HepG2 (cell line): ENCODE measurements around the gene GIMAP8. TPM values are rescaled to one million over a fixed set of nuclear protein-coding genes. Genes with fewer than 3 reads are reported as not detected.
A peak's percentile ranks its signal among the peaks of the same experiment; 100 is the strongest.

ENCODE experiments used
- ATAC-seq: fragments of 200-7000 bp; cut with Tn5 transposase; 3 replicates; pipeline ENCODE4 v1.9.1; 2020; ENCODE audit warnings: mild to moderate bottlenecking, moderate library complexity
- BruUV-seq: library from RNA; stranded (reverse); fragments of 400-500 nt; replicated peaks from 2 replicates; lab custom pipeline; 2021; lab: Mats Ljungman, UMichigan
- CTCF ChIA-PET: fragments of 300-600 bp; formaldehyde crosslinking; extraction: SDS; loops from one replicate; lab custom pipeline; 2021; ENCODE audit warnings: low total read pairs, inconsistent platforms, low intra/inter-chr PET ratio; lab: Yijun Ruan, JAX
- POLR2A ChIA-PET: fragments of 350-600 bp; sonication (Branson Sonifier 250); formaldehyde crosslinking; loops from one replicate; lab custom pipeline; 2020; ENCODE audit warnings: antibody characterized with exemption, inconsistent platforms; lab: Yijun Ruan, JAX
- DNase-seq: peaks from one replicate; pipeline ENCODE4 v3.0.0-alpha.2; 2015; ENCODE audit warnings: low spot score
- FAIRE-seq: peaks from 3 replicates; lab custom pipeline; 2011; peaks lifted over from hg19 to GRCh38; lab: Jason Lieb, UNC
- H2AFZ ChIP-seq: one replicate; pipeline ENCODE4 v1.6.1; 2011; ENCODE audit warnings: low read length, inconsistent platforms
- H3K27ac ChIP-seq: fragments of 300-600 bp; 3 replicates; pipeline ENCODE4 v1.8.0; 2011; ENCODE audit warnings: mixed run types, mild to moderate bottlenecking, mixed read lengths, low read length, inconsistent platforms; ENCODE audit not compliant: insufficient read depth; ENCODE audit errors: extremely low read length
- H3K27me3 ChIP-seq, 2 experiments: fragments of 200-600 bp in 1 of 2; 2 replicates in 1 of 2; 3 replicates in 1 of 2; pipeline versions ENCODE4 v1.6.0 to v1.8.0; 2011; ENCODE audit warnings: low read length in 2 of 2, mild to moderate bottlenecking in 2 of 2, moderate library complexity in 2 of 2, inconsistent platforms in 1 of 2; ENCODE audit not compliant: insufficient read depth in 2 of 2, control insufficient read depth in 1 of 2
- H3K36me3 ChIP-seq, 2 experiments: fragments of 200-600 bp in 1 of 2; replicated peaks in 1 of 2; 2 replicates in 1 of 2; 3 replicates in 1 of 2; pipeline versions ENCODE4 v1.5.1 to v1.8.0; 2011; ENCODE audit warnings: low read length in 2 of 2, inconsistent platforms in 1 of 2; ENCODE audit not compliant: insufficient read depth in 2 of 2, control insufficient read depth in 1 of 2
- H3K4me1 ChIP-seq: 2 replicates; pipeline ENCODE4 v1.5.1; 2012; ENCODE audit warnings: low read length, inconsistent platforms; ENCODE audit not compliant: insufficient read depth
- H3K4me2 ChIP-seq: 2 replicates; pipeline ENCODE4 v1.6.0; 2011; ENCODE audit warnings: low read depth, low read length, inconsistent platforms
- H3K4me3 ChIP-seq, 3 experiments: fragments of 200-600 bp in 1 of 3; sonication (generic), shearing (Covaris generic) in 1 of 3; replicated peaks in 1 of 3; 2 replicates each; pipeline ENCODE4 v1.5.1; 2011 to 2016; ENCODE audit warnings: low read length in 3 of 3, inconsistent platforms in 2 of 3, low read depth in 2 of 3, mild to moderate bottlenecking in 2 of 3, control low read depth in 1 of 3, mixed read lengths in 1 of 3; ENCODE audit not compliant: insufficient read depth in 1 of 3
- H3K79me2 ChIP-seq: one replicate; pipeline ENCODE4 v1.6.1; 2011; ENCODE audit warnings: low read length, inconsistent platforms; ENCODE audit not compliant: insufficient read depth
- H3K9ac ChIP-seq: 2 replicates; pipeline ENCODE4 v1.6.0; 2011; ENCODE audit warnings: mild to moderate bottlenecking, low read depth, low read length, inconsistent platforms; ENCODE audit not compliant: insufficient read depth
- H3K9me3 ChIP-seq: 2 replicates; pipeline ENCODE4 v1.5.1; 2012; ENCODE audit warnings: mild to moderate bottlenecking, low read length
- H4K20me1 ChIP-seq: 2 replicates; pipeline ENCODE4 v1.6.0; 2011; ENCODE audit warnings: inconsistent platforms, mild to moderate bottlenecking, low read length, moderate library complexity; ENCODE audit not compliant: insufficient read depth
- MYC ChIP-seq: sonication (generic); formaldehyde crosslinking; IDR thresholded peaks from 2 replicates; pipeline ENCODE4 v1.9.0; 2021; ENCODE audit warnings: missing genetic modification reagents, borderline replicate concordance
- ZNF703 ChIP-seq: sonication (generic); formaldehyde crosslinking; IDR thresholded peaks from 2 replicates; pipeline ENCODE4 v1.5.1; 2020; ENCODE audit warnings: missing genetic modification reagents, mild to moderate bottlenecking, moderate library complexity, borderline replicate concordance
- WGBS: methylation state at CpG from one replicate; pipeline ENCODE4 v1.1.6; 2017; ENCODE audit warnings: low lambda C conversion rate; 5-methylcytosine and 5-hydroxymethylcytosine counted together
- in situ Hi-C: cut with HindIII; loops from 2 replicates; pipeline ENCODE4 v1.10.0; 2017; ENCODE audit warnings: low pct_unique_long_range_greater_than_20kb; ENCODE audit not compliant: extremely low pct_ligation_motif_present
- intact Hi-C: fragments of 100-400 bp; cut with micrococcal nuclease; formaldehyde crosslinking; loops from one replicate; pipeline ENCODE4 v1.10.0; 2022; ENCODE audit not compliant: unreplicated experiment
- polyA plus RNA-seq, 8 experiments: library from polyadenylated mRNA; depleted of rRNA in 3 of 8; stranded (reverse) in 7 of 8; unstranded in 1 of 8; fragments of >200 nt; fragmentation: Illumina TruSeq in 4 of 8; extraction: Trizol in 4 of 8; gene quantifications; 2 replicates each; pipeline versions ENCODE4 v1.2.1 to v1.2.3, GENCODE V29; 2011 to 2016; ENCODE audit warnings: low read depth in 4 of 8, missing spikeins in 1 of 8, mixed read lengths in 1 of 8; ENCODE audit not compliant: insufficient read depth in 1 of 8
- total RNA-seq, 5 experiments: library from RNA; depleted of rRNA; stranded (reverse); fragments of >200 nt; fragmentation: Illumina TruSeq; extraction: Trizol; gene quantifications; 2 replicates each; pipeline ENCODE4 v1.2.3, GENCODE V29; 2016; ENCODE audit warnings: low read depth in 1 of 5
- TF ChIP-seq, protein P1 (sequence below): sonication (generic); formaldehyde crosslinking; IDR thresholded peaks from 2 replicates; pipeline ENCODE4 v1.5.0; 2020; ENCODE audit warnings: mild to moderate bottlenecking, missing genetic modification reagents, moderate library complexity
- TF ChIP-seq, protein P2 (sequence below): sonication (generic); formaldehyde crosslinking; IDR thresholded peaks from 2 replicates; pipeline ENCODE4 v1.4.0; 2020; ENCODE audit warnings: missing genetic modification reagents

GIMAP8 gene
- total and polyA plus RNA-seq, 2 of the 13 experiments (the other 11 are each of a cell fraction or from before 2014, with no cell fraction given), result not detected

DNA sequence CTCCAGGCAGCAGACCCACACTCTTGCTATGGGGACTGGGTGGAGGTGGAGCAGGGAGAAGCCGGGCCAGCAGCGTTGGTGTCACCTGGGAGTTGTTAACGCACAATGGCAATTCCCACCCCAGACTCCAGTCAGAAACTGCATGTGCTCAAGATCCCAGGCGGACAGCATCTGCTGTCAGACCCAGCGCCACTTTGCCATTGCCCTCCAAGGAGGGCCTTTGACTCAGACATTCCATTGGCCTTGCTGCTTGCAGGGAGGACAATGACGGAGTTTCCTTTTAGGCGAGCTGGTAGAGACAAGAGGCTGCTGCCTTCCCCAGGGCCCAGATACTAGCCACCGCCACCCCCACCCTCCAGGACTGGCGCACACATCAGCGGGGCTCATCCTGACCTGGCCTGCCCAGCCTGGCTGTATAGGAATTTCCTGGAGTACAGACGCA, 36.8 kb upstream of the GIMAP8 start:
- 100% methylated on average over 3 of the region's 11 CpGs for WGBS
- H2AFZ ChIP-seq, result no peak overlapping the region
- H3K4me2 ChIP-seq, result no peak overlapping the region
- POLR2A ChIA-PET, result no interaction called here
- H3K27me3 ChIP-seq, result no peaks in the 10 kb centered on the region
- no peaks in the 10 kb centered on the region for H3K79me2 ChIP-seq
- TF ChIP-seq MYC (CRISPR knock-in tag), result no peak
- TF ChIP-seq, protein P1, sequence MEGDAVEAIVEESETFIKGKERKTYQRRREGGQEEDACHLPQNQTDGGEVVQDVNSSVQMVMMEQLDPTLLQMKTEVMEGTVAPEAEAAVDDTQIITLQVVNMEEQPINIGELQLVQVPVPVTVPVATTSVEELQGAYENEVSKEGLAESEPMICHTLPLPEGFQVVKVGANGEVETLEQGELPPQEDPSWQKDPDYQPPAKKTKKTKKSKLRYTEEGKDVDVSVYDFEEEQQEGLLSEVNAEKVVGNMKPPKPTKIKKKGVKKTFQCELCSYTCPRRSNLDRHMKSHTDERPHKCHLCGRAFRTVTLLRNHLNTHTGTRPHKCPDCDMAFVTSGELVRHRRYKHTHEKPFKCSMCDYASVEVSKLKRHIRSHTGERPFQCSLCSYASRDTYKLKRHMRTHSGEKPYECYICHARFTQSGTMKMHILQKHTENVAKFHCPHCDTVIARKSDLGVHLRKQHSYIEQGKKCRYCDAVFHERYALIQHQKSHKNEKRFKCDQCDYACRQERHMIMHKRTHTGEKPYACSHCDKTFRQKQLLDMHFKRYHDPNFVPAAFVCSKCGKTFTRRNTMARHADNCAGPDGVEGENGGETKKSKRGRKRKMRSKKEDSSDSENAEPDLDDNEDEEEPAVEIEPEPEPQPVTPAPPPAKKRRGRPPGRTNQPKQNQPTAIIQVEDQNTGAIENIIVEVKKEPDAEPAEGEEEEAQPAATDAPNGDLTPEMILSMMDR (CRISPR knock-in tag), result no peak
- no peak for TF ChIP-seq ZNF703
- TF ChIP-seq, protein P2, sequence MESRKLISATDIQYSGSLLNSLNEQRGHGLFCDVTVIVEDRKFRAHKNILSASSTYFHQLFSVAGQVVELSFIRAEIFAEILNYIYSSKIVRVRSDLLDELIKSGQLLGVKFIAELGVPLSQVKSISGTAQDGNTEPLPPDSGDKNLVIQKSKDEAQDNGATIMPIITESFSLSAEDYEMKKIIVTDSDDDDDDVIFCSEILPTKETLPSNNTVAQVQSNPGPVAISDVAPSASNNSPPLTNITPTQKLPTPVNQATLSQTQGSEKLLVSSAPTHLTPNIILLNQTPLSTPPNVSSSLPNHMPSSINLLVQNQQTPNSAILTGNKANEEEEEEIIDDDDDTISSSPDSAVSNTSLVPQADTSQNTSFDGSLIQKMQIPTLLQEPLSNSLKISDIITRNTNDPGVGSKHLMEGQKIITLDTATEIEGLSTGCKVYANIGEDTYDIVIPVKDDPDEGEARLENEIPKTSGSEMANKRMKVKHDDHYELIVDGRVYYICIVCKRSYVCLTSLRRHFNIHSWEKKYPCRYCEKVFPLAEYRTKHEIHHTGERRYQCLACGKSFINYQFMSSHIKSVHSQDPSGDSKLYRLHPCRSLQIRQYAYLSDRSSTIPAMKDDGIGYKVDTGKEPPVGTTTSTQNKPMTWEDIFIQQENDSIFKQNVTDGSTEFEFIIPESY (CRISPR knock-in tag), result peak; percentile 68; the same call in 1 of the 2 replicates
- BruUV-seq, result no TSS peak
- DNase-seq (no peak), FAIRE-seq (no peak), ATAC-seq (no peak)
- no peaks in the 10 kb centered on the region for H3K9me3 ChIP-seq
- CTCF ChIA-PET, result no interaction called here
- in situ Hi-C loops (no loop called here), intact Hi-C loops (no loop called here)
- 0 out of 2 replicates have a peak, but pooled peaks cover 2% of the 10 kb centered on the region for H4K20me1 ChIP-seq
- H3K27ac ChIP-seq, result no peak overlapping the region
- no peak overlapping the region for H3K4me3 ChIP-seq
- no peak overlapping the region for H3K9ac ChIP-seq
- H3K4me1 ChIP-seq, result peaks cover 40% of the 10 kb centered on the region
- H3K36me3 ChIP-seq, result no peaks in the 10 kb centered on the region
